ENCODE measurements around the gene SMCO3.
"Not testable (repeated sequence)": the region's sequence is repeated elsewhere in the genome, so short reads cannot be mapped to it uniquely, and the experiment has no call there.

The SMCO3 gene

GRCh38 chr12:14775636-14775980, 38.4 kb downstream of the SMCO3 start:
- in situ Hi-C loops (cut with MboI; ENCODE audit: low sequenced_read_pairs), result no loop called here

- in situ Hi-C loops (cut with MboI; ENCODE audit: low sequenced_read_pairs), result no loop called here
Measured at GRCh38 chr12:14774906-14775635, 38.9 kb downstream of the SMCO3 start.

GRCh38 chr12:14774074-14774905, 39.7 kb downstream of the SMCO3 start:
- in situ Hi-C loops (cut with MboI; ENCODE audit: low sequenced_read_pairs), result no loop called here

- in situ Hi-C loops (cut with MboI; ENCODE audit: low sequenced_read_pairs), result no loop called here
Measured at GRCh38 chr12:14773685-14774073, 40.3 kb downstream of the SMCO3 start.

- in situ Hi-C loops (cut with MboI; ENCODE audit: low sequenced_read_pairs), result no loop called here
Measured at GRCh38 chr12:14772946-14773345, 41.0 kb downstream of the SMCO3 start.

GRCh38 chr12:14771651-14772137, 42.3 kb downstream of the SMCO3 start:
- in situ Hi-C loops (cut with MboI; ENCODE audit: low sequenced_read_pairs), result no loop called here

GRCh38 chr12:14770496-14771461, 43.2 kb downstream of the SMCO3 start:
- in situ Hi-C loops (cut with MboI; ENCODE audit: low sequenced_read_pairs), result no loop called here

GRCh38 chr12:14769969-14770495, 44.0 kb downstream of the SMCO3 start:
- in situ Hi-C loops (cut with MboI; ENCODE audit: low sequenced_read_pairs), result no loop called here

- in situ Hi-C loops (cut with MboI; ENCODE audit: low sequenced_read_pairs), result no loop called here
Measured at GRCh38 chr12:14769466-14769968, 44.5 kb downstream of the SMCO3 start.

- in situ Hi-C loops (cut with MboI; ENCODE audit: low sequenced_read_pairs), result no loop called here
Measured at GRCh38 chr12:14768823-14769405, 45.1 kb downstream of the SMCO3 start.

- in situ Hi-C loops (cut with MboI; ENCODE audit: low sequenced_read_pairs), result no loop called here
Measured at GRCh38 chr12:14767617-14768016, 46.4 kb downstream of the SMCO3 start.

- in situ Hi-C loops (cut with MboI; ENCODE audit: low sequenced_read_pairs), result no loop called here
Measured at GRCh38 chr12:14766649-14767215, 47.2 kb downstream of the SMCO3 start.

- in situ Hi-C loops (cut with MboI; ENCODE audit: low sequenced_read_pairs), result not testable (repeated sequence)
Measured at GRCh38 chr12:14766020-14766419, 48.0 kb downstream of the SMCO3 start.

GRCh38 chr12:14765398-14765797, 48.6 kb downstream of the SMCO3 start:
- in situ Hi-C loops (cut with MboI; ENCODE audit: low sequenced_read_pairs), result no loop called here

GRCh38 chr12:14759711-14760280, 54.2 kb downstream of the SMCO3 start:
- in situ Hi-C loops (cut with MboI; ENCODE audit: low sequenced_read_pairs), result not testable (repeated sequence)

- in situ Hi-C loops (cut with MboI; ENCODE audit: low sequenced_read_pairs), result no loop called here
Measured at GRCh38 chr12:14756334-14757143, 57.4 kb downstream of the SMCO3 start.
